HG03439 (cell line): ENCODE measurements around the gene TFB2M.
"Not testable (repeated sequence)": the region's sequence is repeated elsewhere in the genome, so short reads cannot be mapped to it uniquely, and the experiment has no call there.

Experiments
- ATAC-seq: cut with Tn5 transposase; IDR thresholded peaks from one replicate; pipeline ENCODE4 v1.9.1; 2021; ENCODE audit warnings: mild to moderate bottlenecking, moderate library complexity; ENCODE audit not compliant: unreplicated experiment

TFB2M gene

DNA sequence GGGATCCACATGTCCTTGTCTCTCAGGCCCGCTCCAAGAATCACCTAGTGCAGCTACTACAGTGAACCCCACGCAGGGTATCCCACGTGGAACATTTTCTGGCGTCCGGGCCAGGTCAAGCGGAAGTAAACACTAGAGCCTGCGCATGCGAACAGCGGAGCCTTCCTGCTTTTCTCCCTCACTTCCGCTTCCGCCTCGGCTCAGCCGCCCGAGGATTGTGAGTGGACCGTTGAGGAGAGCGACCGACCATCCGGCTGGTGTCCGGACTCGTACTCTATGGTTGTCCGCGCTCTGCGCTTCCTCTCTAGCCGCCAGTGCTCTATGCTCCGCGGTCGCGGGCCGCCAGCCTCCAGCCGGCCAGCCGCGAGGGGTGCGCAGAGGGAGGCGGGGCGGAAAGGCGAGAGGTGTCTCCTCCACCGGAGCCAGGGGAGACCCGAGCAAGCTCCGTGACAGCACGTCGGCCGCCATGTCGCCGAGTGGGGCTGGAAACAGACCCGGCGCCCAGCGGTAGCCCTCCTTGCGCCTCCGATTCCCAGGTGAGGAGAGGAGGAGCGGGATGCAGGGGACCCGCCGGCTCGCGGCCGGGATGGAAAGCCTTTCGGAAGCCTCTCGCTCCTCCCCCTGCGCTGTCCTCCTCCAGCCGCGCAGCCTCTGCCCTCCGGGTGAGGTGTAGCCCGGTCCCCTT lies at the start of gene TFB2M, which contains the start of gene CNST:
Gene TFB2M (minus strand): TSS at position 134 of the 685 bp plus-strand sequence. CDS start 123 bp downstream, at position 11.
Gene CNST (plus strand): TSS at position 329 of the 685 bp plus-strand sequence. CDS start 25,107 bp downstream, outside the sequence.
- ATAC-seq: peak; percentile 96

- no peak for ATAC-seq
Measured at GRCh38 chr1:246613096-246613758, 47.2 kb upstream of the TFB2M start.

DNA sequence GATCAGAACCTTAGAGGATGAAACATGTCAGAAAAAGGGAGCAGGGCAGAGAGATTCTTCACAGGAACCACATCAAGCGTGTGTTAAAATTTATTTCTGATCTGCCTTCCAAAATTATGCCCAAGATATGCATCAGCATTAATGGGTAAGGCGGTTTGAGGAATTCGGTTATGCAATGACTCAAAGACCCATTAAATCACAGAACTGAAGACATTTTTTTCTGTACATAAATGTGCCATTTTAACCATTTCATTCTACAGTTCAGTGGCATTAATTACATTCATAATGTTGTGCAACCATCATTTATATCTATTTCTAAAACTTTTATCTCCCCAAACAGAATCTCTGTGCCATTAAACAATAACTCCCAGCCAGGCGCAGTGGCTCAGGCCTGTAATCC lies 43.6 kb upstream of the TFB2M start:
- ATAC-seq: no peak

- no peak for ATAC-seq
Measured at GRCh38 chr1:246608616-246609376, 42.7 kb upstream of the TFB2M start.

GRCh38 chr1:246607462-246607861 lies 41.4 kb upstream of the TFB2M start:
- ATAC-seq: no peak

- not testable (repeated sequence) for ATAC-seq
Measured at GRCh38 chr1:246605231-246605630, 39.2 kb upstream of the TFB2M start.

DNA sequence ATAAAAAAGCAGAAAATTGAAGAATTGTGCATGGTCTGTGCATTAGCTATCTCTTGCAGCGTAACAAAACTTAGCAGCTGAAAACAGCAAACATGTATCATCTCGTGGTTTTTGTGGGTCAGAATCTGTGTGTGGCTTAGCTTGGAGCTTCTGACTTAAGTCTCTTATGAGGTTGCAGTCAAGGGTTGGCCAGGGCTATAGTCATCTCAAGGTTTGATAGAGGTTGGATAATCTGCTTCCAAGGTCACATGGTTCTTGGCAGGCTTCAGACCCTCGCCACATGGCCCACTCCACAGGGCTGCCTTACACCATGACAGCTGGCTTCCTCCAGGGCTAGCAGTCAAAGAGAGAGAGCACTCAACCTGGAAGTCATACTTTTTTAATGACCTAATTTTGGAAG lies 36.1 kb upstream of the TFB2M start:
- no peak for ATAC-seq

DNA sequence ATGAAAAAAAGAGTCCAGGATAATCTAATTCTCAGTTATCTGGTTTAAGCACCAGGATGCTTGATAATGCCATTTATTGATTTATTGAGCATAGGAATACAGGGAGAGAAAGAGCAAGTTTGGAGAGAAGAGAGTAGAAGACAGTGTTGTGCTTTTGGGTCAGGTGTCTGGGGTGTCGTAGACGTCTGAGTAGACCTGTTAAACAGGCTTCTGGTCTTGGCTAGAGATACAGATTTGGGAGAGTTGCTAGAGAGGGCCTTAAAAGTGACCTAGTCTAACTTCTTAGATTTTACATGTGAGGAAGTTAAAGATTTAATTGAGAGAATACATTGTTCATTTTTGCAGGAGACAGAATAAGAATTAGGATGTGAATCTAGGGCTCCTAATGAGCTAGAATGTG lies 34.5 kb upstream of the TFB2M start:
- no peak for ATAC-seq

- ATAC-seq: no peak
Measured at GRCh38 chr1:246599315-246599714, 33.3 kb upstream of the TFB2M start.

- no peak for ATAC-seq
Measured at GRCh38 chr1:246597971-246598370, 31.9 kb upstream of the TFB2M start.

GRCh38 chr1:246597340-246597739 lies 31.3 kb upstream of the TFB2M start:
- ATAC-seq: no peak

DNA sequence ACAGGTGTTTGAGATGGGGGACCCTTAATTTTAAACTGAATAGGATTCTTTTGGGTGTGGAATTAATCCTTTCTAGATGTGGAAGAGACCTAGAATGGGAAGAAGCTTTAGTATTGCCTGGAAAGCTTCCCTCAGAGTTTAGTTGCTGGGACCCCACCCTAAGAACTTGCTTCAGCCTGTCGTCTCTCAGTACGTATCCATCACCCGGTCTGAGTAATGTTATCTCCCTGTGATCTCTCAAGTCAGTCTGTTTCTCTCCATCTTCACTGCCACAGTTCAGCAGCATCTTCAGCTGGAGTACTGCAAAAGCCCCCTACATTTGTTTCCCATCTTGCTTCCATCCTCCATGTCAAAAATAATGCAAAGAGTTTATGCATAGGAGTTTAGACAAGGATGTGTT lies 29.1 kb upstream of the TFB2M start:
- no peak for ATAC-seq

GRCh38 chr1:246592695-246593094 lies 26.6 kb upstream of the TFB2M start:
- no peak for ATAC-seq

DNA sequence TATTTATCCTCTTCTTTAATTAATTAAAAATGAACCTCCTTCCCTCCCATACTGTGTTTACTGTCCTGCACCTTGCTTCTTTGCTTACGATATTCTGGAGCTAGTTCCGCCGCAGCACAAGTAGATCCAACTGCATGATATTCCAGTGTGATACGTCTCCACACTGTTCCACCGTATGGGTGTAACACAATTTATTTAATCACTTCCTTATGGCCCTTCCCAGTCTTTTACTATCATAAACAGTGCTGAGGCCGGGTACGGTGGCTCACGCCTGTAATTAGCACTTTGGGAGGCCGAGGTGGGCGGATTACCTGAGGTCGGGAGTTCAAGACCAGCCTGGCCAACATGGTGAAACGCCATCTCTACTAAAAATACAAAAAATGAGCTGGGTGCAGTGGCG lies 25.9 kb upstream of the TFB2M start:
- ATAC-seq: peak; percentile 10

GRCh38 chr1:246591504-246591903 lies 25.4 kb upstream of the TFB2M start:
- ATAC-seq: peak; percentile 99

DNA sequence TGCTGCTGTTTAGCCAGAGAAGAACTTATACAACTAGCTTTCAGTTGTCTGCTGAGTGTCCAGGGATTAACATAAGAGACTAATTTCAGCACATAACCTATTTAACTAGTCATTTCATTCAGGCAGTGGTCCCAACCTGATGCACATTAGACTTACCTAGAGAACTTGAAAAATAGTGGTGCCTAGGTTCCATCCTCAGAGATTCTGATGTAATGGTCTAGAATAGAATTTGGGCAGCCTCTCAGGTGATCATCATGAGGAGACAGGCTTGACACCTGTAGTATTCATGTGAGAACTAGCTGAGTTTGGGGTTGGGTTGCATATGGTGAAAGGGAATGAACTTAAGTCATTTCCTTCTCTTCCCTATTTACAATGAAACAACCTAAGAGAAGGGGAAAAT lies 25.0 kb upstream of the TFB2M start:
- ATAC-seq: peak; percentile 43

DNA sequence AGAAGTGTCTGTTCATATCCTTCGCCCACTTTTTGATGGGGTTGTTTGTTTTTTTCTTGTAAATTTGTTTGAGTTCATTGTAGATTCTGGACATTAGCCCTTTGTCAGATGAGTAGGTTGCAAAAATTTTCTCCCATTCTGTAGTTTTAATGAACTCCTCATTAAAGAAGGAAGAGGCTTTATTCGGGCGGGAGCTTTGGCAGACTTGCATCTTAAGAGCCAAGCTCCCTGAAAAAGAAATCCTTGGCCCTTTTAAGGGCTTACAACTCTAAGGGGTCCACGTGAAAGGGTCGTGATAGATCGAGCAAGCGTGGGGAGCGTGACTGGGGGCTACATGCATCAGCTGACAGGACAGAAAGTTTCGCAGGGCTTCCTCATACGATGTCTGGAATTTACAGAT lies 23.9 kb upstream of the TFB2M start:
- not testable (repeated sequence) for ATAC-seq

GRCh38 chr1:246588159-246588721 lies 22.2 kb upstream of the TFB2M start:
- no peak for ATAC-seq

DNA sequence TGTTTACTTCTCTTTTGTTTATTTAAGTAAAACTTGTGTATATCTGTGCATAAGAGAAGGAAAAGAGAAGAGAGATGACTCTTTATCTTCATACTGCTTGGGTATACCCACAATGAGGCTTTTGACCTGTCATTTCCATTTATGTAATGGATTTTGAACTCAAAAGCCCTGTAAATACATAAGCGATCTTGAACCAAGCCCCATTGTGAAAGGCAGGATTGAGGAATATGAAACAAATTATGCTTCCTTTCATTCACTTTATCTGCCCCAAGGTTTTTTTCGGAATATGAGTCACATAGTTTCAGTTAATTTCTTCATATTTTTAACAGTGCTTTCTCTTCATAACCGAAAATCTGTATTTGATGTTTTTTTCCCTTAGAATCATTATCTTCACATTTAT lies 21.5 kb upstream of the TFB2M start:
- ATAC-seq: no peak

DNA sequence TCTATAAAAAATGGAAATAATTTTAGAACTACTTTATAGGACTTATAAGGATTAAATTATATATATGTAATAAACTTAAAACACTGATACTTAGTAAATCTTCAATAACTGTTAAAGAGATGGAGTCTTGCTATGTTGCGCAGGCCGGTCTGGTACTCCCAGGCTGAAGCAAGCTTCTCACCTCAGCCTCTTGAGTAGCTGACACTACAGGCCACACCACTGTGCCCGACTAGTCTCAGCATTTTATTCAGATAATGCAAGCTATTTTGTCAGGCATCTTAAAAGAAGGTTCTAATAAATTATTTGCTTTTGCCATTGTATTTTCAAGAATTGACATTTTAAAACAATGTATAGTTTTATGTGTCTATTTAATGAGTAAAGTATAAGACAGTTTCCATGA lies 21.0 kb upstream of the TFB2M start:
- no peak for ATAC-seq

DNA sequence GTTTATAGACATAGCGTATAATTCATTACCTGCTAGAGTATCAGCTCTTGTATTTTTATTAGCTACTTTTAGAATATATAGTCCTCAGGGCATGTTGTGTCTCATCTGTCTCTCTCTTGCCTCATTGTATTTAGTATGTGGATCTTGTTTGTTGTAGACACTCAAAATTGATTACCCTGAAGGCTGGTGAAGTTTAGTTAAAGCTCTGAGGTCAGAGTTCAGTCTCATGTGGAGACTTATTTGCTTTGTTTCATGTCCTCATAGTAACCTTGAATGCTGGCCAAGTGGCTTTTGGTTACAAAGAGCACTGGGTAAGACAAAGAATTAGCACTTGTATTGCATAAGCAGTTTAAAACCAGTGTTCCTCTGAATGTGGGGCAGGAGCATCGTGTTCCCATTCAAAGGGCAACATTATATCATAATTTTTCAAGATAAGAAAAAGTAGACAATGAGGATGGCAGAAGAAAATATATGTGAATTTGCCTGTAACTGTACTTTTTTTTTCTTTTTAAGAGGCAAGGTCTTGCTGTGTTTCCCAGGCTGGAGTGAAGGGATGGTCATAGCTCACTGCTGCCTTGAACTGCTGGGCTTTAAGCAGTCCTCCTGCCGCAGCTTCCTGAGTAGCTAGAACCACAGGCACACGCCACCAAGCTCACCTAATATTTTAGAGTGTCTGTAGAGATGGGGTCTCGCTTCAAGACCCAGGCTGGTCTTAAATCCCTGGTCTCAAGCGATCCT lies 17.6 kb upstream of the TFB2M start:
- ATAC-seq: no peak
